ENCODE data around the gene PRAME. TPM values are rescaled to one million over a fixed set of nuclear protein-coding genes. Genes with fewer than 3 reads are reported as not detected.
"Not testable (repeated sequence)": the region's sequence is repeated elsewhere in the genome, so short reads cannot be mapped to it uniquely, and the experiment has no call there.

Gene PRAME
- total RNA-seq, 1 donor from 2014 or later: 2.2 TPM

DNA sequence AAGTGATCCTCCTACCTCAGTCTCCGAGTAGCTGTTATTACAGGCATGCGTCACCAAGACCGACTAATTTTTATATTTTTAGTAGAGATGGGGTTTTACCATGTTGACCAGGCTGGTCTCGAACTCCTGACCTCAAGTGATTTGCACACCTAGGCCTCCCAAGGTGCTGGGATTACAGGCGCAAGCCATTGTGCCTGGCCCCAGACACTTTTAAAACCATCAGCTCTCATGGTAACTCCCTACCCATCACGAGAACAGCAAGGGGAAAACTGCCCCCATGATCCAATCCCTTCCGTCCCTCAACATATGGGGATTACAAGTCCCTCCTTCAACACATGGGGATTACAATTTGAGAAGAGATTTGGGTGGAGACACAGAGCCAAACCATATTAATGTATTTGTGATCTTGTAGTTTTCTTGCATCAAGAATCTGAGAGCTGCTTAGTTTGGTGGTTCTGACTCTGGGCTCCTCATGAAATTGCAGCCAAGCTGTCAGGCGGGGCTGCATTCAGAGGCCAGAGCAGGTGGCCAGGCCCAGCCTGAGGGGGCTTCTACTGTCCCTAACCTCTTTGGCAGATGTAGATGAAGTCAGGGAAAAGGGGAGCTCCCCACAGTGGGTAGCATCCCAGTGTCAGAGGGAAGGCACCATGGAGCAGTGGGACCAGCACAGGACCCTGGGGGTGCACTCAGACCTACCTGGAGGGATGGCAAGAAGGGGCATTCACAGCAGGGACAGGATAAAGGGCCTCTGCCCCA, 31.2 kb upstream of the PRAME start:
- TF ChIP-seq, protein P1, sequence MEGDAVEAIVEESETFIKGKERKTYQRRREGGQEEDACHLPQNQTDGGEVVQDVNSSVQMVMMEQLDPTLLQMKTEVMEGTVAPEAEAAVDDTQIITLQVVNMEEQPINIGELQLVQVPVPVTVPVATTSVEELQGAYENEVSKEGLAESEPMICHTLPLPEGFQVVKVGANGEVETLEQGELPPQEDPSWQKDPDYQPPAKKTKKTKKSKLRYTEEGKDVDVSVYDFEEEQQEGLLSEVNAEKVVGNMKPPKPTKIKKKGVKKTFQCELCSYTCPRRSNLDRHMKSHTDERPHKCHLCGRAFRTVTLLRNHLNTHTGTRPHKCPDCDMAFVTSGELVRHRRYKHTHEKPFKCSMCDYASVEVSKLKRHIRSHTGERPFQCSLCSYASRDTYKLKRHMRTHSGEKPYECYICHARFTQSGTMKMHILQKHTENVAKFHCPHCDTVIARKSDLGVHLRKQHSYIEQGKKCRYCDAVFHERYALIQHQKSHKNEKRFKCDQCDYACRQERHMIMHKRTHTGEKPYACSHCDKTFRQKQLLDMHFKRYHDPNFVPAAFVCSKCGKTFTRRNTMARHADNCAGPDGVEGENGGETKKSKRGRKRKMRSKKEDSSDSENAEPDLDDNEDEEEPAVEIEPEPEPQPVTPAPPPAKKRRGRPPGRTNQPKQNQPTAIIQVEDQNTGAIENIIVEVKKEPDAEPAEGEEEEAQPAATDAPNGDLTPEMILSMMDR (conservative IDR thresholded peaks at IDR 0.05; ENCODE audit: low read depth, low read length): no peak

DNA sequence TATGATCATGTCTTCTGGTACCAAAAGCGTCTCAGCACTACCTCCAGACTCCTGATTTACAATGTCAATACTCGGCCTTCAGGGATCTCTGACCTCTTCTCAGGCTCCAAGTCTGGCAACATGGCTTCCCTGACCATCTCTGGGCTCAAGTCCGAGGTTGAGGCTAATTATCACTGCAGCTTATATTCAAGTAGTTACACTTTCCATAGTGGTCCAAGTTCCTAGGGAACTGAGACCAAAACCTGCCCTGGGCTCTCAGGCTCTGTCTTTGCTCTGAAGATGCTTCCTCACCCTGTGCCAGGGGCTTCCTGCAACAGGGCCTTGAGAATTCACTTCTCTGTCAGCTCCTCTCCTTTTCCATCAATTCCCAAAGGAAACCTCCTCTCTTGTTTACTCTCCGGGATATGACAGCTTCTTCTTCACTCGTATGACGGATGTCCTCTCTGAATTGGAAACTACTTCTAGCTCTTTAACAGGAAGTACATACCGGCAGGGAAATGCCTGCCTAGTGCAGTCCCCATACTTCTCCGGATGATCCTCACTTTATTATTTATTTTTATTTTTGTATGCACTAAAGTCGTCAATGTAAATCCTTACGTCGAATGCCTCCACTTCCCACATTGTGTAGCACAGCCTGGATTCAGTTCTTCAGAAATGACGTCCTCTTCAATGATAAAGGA, 29.6 kb upstream of the PRAME start:
- H3K4me3 ChIP-seq (ENCODE audit: low read depth, low read length): no peak overlapping the region
- DNase-seq (ENCODE audit: low read depth): no peak

More for the DNA sequence above, 31.2 kb upstream of the PRAME start:
- DNase-seq (ENCODE audit: low read depth): no peak
- H3K4me3 ChIP-seq (ENCODE audit: low read depth, low read length): no peak overlapping the region

DNA sequence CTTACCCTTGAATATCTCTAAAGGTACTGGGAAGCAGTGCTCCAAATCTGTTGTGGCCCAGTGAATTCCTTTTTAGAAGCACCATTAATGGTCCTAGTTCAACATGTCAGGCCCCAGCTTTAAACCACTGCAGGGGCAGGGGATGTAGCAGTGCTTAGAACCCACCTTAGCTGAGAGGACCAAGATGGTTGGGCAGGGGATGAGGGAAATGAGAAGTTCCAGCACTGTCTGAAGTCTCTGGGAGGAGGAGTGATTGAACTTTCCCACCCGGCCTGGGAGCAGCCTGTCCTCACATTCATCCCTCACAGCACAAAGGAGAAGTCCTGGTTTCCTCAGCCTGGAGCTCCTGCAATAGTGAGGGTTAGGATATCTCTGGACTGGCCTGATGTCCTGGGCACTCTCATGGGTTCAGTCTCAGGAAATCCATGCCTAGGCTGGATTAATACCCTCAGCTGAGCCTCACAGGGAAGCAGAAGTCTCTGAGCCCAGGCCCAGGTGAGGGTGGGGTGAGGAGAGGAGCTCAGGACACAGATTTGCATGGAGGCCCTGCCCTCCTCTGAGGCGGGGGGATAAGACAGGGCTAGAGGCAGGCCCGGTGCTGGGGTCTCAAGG, 28.6 kb upstream of the PRAME start:
- no peak overlapping the region for H3K4me3 ChIP-seq (ENCODE audit: low read depth, low read length)
- DNase-seq (ENCODE audit: low read depth): no peak
- TF ChIP-seq, protein P1 (conservative IDR thresholded peaks at IDR 0.05; ENCODE audit: low read depth, low read length): no peak

More for the DNA sequence above, 29.6 kb upstream of the PRAME start:
- TF ChIP-seq, protein P1 (conservative IDR thresholded peaks at IDR 0.05; ENCODE audit: low read depth, low read length): no peak

DNA sequence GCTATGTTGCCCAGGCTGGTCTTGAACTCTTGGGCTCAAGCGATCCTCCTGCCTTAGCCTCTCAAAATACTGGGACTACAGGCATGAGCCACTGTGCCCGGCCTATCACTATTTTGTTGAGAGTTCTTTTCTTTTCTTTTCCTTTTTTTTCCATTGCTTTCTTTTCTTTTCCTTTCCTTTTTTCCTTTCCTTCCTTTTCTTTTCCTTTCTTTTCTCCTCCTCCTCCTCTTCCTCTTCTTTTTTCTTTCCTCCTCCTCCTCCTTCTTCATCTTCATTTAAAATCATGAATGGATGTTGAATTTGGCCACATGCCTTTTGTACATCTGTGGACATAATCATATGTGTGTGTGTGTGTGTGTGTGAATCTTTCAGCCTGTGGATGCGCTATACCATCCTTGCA, 25.7 kb upstream of the PRAME start:
- TF ChIP-seq, protein P1 (conservative IDR thresholded peaks at IDR 0.05; ENCODE audit: low read depth, low read length): no peak
- no peak for DNase-seq (ENCODE audit: low read depth)
- H3K4me3 ChIP-seq (ENCODE audit: low read depth, low read length): no peak overlapping the region

- H3K4me3 ChIP-seq (ENCODE audit: low read depth, low read length): no peak overlapping the region
- DNase-seq (ENCODE audit: low read depth): no peak
- TF ChIP-seq, protein P1 (conservative IDR thresholded peaks at IDR 0.05; ENCODE audit: low read depth, low read length): no peak
Measured at GRCh38 chr22:22583030-22583429, 24.0 kb upstream of the PRAME start.

DNA sequence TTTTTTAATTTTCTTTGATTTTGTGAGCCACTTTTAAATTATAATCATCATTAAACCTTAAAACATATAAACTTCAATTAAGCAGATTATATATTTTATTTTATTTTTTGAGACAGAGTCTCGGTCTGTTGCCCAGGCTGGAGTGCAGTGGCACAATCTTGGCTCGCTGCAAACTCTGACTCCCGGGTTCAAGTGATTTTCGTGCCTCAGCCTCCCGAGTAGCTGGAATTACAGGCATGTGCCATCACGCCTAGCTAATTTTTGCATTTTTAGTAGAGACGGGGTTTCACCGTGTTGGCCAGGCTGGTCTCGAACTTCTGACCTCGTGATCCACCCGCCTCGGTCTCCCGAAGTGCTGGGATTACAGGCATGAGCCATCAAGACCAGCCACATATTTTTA, 22.5 kb upstream of the PRAME start:
- not testable (repeated sequence) for DNase-seq (ENCODE audit: low read depth); H3K4me3 ChIP-seq (ENCODE audit: low read depth, low read length)

GRCh38 chr22:22579869-22580604, 21.0 kb upstream of the PRAME start:
- no peak overlapping the region for H3K4me3 ChIP-seq (ENCODE audit: low read depth, low read length)
- DNase-seq (ENCODE audit: low read depth): no peak
- TF ChIP-seq, protein P1 (conservative IDR thresholded peaks at IDR 0.05; ENCODE audit: low read depth, low read length): no peak

Measured in epithelial cell of proximal tubule (primary cell).